Measurements from ENCODE around the gene FOXJ3. TPM values are rescaled to one million over a fixed set of nuclear protein-coding genes. Genes with fewer than 3 reads are reported as not detected.

The FOXJ3 gene
- total RNA-seq, 3 donors from 2014 or later = 52.6 to 82.7 (median 57.7) TPM

DNA sequence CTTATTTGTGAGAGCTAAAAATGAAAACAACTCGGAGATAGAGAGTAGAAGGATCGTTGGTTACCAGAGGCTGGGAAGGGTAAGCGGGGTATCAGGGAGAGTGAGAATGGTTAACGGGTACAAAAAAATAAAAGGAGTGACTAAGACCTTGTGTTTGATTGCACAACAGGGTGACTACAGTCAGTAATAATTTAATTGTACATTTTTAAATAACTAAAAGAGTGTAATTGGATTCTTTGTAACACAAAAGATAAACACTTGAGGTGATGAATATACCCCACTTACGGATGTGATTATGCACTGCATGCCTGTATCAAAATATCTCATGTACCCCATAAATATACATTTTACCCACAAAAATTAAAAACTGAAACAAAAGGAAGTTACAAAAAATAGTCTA, 29.4 kb downstream of the FOXJ3 start:
- intact Hi-C loops (cut with DNase I; ENCODE audit: low total_unique reads) = no loop called here
- H3K27me3 ChIP-seq = no peaks in the 10 kb centered on the region
- H3K9me3 ChIP-seq = no peaks in the 10 kb centered on the region
- no peak overlapping the region for H3K27ac ChIP-seq
- H3K36me3 ChIP-seq = no peaks in the 10 kb centered on the region
- no peak for DNase-seq (ENCODE audit: low spot score in 2 of 2)
- TF ChIP-seq, protein P1, sequence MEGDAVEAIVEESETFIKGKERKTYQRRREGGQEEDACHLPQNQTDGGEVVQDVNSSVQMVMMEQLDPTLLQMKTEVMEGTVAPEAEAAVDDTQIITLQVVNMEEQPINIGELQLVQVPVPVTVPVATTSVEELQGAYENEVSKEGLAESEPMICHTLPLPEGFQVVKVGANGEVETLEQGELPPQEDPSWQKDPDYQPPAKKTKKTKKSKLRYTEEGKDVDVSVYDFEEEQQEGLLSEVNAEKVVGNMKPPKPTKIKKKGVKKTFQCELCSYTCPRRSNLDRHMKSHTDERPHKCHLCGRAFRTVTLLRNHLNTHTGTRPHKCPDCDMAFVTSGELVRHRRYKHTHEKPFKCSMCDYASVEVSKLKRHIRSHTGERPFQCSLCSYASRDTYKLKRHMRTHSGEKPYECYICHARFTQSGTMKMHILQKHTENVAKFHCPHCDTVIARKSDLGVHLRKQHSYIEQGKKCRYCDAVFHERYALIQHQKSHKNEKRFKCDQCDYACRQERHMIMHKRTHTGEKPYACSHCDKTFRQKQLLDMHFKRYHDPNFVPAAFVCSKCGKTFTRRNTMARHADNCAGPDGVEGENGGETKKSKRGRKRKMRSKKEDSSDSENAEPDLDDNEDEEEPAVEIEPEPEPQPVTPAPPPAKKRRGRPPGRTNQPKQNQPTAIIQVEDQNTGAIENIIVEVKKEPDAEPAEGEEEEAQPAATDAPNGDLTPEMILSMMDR (IDR thresholded peaks at IDR 0.05) = no peak
- no peak for TF ChIP-seq POLR2A (IDR thresholded peaks at IDR 0.05)
- no peak for TF ChIP-seq POLR2AphosphoS5 (IDR thresholded peaks at IDR 0.05)
- no peak overlapping the region for H3K4me3 ChIP-seq
- H3K4me1 ChIP-seq = no peaks in the 10 kb centered on the region

DNA sequence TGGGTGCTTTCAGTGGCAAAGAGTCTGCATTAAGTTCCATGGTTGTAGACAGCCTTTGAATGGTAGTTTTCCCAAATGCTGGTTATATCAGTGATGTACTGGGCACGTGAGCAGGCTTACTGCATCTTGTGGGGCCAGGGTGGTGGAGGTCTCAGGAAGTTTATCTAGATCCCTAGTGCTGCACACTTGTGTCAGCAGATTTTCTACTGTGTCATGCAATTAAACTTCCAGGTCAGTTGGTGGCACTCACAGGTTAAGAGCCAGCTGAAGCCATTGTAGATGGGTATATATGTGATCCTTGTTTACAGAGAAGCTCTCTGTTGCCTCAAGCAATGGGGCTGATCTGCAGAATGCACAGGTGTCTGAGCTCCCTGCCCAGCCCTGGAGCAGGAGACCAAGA, 33.0 kb downstream of the FOXJ3 start:
- Histone ChIP-seq H3K9me3 (no peaks in the 10 kb centered on the region), H3K4me3 (no peak overlapping the region), H3K27me3 (no peaks in the 10 kb centered on the region), H3K4me1 (no peaks in the 10 kb centered on the region), H3K36me3 (no peaks in the 10 kb centered on the region), H3K27ac (no peak overlapping the region)
- no peak for DNase-seq (ENCODE audit: low spot score in 2 of 2)
- TF ChIP-seq POLR2A (IDR thresholded peaks at IDR 0.05) (no peak), POLR2AphosphoS5 (IDR thresholded peaks at IDR 0.05) (no peak)
- TF ChIP-seq, protein P1 (IDR thresholded peaks at IDR 0.05) = no peak
- intact Hi-C loops (cut with DNase I; ENCODE audit: low total_unique reads) = no loop called here

- TF ChIP-seq, protein P1 (IDR thresholded peaks at IDR 0.05) = no peak
- TF ChIP-seq POLR2A (IDR thresholded peaks at IDR 0.05) = no peak
- TF ChIP-seq POLR2AphosphoS5 (IDR thresholded peaks at IDR 0.05) = no peak
Measured at GRCh38 chr1:42298520-42298919, 36.5 kb downstream of the FOXJ3 start.

GRCh38 chr1:42295816-42296215, 39.2 kb downstream of the FOXJ3 start:
- no peaks in the 10 kb centered on the region for H3K36me3 ChIP-seq
- DNase-seq (ENCODE audit: low spot score in 2 of 2) = no peak
- H3K27me3 ChIP-seq = no peaks in the 10 kb centered on the region
- no peak overlapping the region for H3K4me3 ChIP-seq
- no peak overlapping the region for H3K27ac ChIP-seq
- no peak for TF ChIP-seq POLR2A (IDR thresholded peaks at IDR 0.05)
- no peak for TF ChIP-seq POLR2AphosphoS5 (IDR thresholded peaks at IDR 0.05)
- TF ChIP-seq, protein P1 (IDR thresholded peaks at IDR 0.05) = no peak
- intact Hi-C loops (cut with DNase I; ENCODE audit: low total_unique reads) = no loop called here
- H3K9me3 ChIP-seq = no peaks in the 10 kb centered on the region
- H3K4me1 ChIP-seq = no peaks in the 10 kb centered on the region

More at GRCh38 chr1:42298520-42298919, 36.5 kb downstream of the FOXJ3 start:
- DNase-seq (ENCODE audit: low spot score in 2 of 2) = no peak
- H3K9me3 ChIP-seq = no peaks in the 10 kb centered on the region
- no peaks in the 10 kb centered on the region for H3K4me1 ChIP-seq
- H3K27ac ChIP-seq = no peak overlapping the region
- no peaks in the 10 kb centered on the region for H3K36me3 ChIP-seq
- no peaks in the 10 kb centered on the region for H3K27me3 ChIP-seq
- intact Hi-C loops (cut with DNase I; ENCODE audit: low total_unique reads) = loop anchor here (2.0 kb wide), 1 partner anchor 20 kb away; no protein-coding TSS in a partner anchor
- H3K4me3 ChIP-seq = no peak overlapping the region

GRCh38 chr1:42290130-42290529, 44.9 kb downstream of the FOXJ3 start:
- no peak overlapping the region for H3K27ac ChIP-seq
- H3K36me3 ChIP-seq = no peaks in the 10 kb centered on the region
- no peak overlapping the region for H3K4me3 ChIP-seq
- TF ChIP-seq, protein P1 (IDR thresholded peaks at IDR 0.05) = no peak
- TF ChIP-seq POLR2A (IDR thresholded peaks at IDR 0.05) (no peak), POLR2AphosphoS5 (IDR thresholded peaks at IDR 0.05) (no peak)
- H3K4me1 ChIP-seq = no peaks in the 10 kb centered on the region
- H3K27me3 ChIP-seq = no peaks in the 10 kb centered on the region
- H3K9me3 ChIP-seq = no peaks in the 10 kb centered on the region
- intact Hi-C loops (cut with DNase I; ENCODE audit: low total_unique reads) = no loop called here
- DNase-seq (ENCODE audit: low spot score in 2 of 2) = no peak

Measured in breast epithelium (tissue), 4 donors.